Lung (tissue), 12 donors: ENCODE measurements around the gene SYTL3. TPM values are rescaled to one million over a fixed set of nuclear protein-coding genes. Genes with fewer than 3 reads are reported as not detected.

Experiments used
- ATAC-seq: fragments of 200-7000 bp; cut with Tn5 transposase; one replicate; pipeline ENCODE4 v1.9.1; 2020; ENCODE audit warnings: moderate number of reproducible peaks; ENCODE audit not compliant: insufficient read depth, low FRiP score
- DNase-seq, 3 donors: peaks; one replicate each; pipeline ENCODE4 v3.0.0-alpha.2; 2013 to 2017
- H3K27ac ChIP-seq, 2 donors: one replicate each; pipeline ENCODE4 v1.5.1; 2013; ENCODE audit warnings: mild to moderate bottlenecking in 2 of 2, moderate library complexity in 2 of 2, control low read depth in 1 of 2, inconsistent platforms in 1 of 2, low read depth in 1 of 2, low read length in 1 of 2
- H3K27me3 ChIP-seq, 3 donors: one replicate each; pipeline ENCODE4 v1.5.1; 2013; ENCODE audit warnings: low read length in 2 of 3; ENCODE audit not compliant: control insufficient read depth in 3 of 3, insufficient read depth in 3 of 3
- H3K36me3 ChIP-seq, 4 donors: one replicate each; pipeline ENCODE4 v1.5.1; 2013; ENCODE audit warnings: low read length in 4 of 4, mild to moderate bottlenecking in 1 of 4, moderate library complexity in 1 of 4; ENCODE audit not compliant: control insufficient read depth in 4 of 4, insufficient read depth in 4 of 4
- H3K4me1 ChIP-seq, 5 donors: one replicate each; pipeline ENCODE4 v1.5.1; 2013; ENCODE audit warnings: low read length in 5 of 5, mild to moderate bottlenecking in 2 of 5, moderate library complexity in 1 of 5; ENCODE audit not compliant: control insufficient read depth in 5 of 5, insufficient read depth in 5 of 5
- H3K4me3 ChIP-seq: one replicate; pipeline ENCODE4 v1.5.1; 2013; ENCODE audit warnings: mild to moderate bottlenecking, control low read depth, moderate library complexity
- H3K9ac ChIP-seq, 2 donors: one replicate each; pipeline ENCODE4 v1.5.1; 2013; ENCODE audit warnings: low read length in 2 of 2, control low read depth in 1 of 2; ENCODE audit not compliant: insufficient read depth in 1 of 2
- H3K9me3 ChIP-seq, 4 donors: one replicate each; pipeline ENCODE4 v1.5.1; 2013; ENCODE audit warnings: low read length in 3 of 4, mild to moderate bottlenecking in 1 of 4, moderate library complexity in 1 of 4; ENCODE audit not compliant: control insufficient read depth in 4 of 4, insufficient read depth in 3 of 4
- CTCF ChIP-seq: IDR thresholded peaks from 2 replicates; pipeline ENCODE4 v1.5.1; 2012; ENCODE audit warnings: mild to moderate bottlenecking; ENCODE audit errors: control extremely low read depth, extremely low read depth
- WGBS, 2 donors: extraction: QIAGEN DNeasy Blood & Tissue Kit; methylation state at CpG; one replicate each; pipeline ENCODE4 v1.1.7; 2013; 5-methylcytosine and 5-hydroxymethylcytosine counted together
- polyA plus RNA-seq, 2 donors: library from polyadenylated mRNA; stranded (reverse); fragments of 200-250 nt; gene quantifications; one replicate each; pipeline ENCODE4 v1.2.1, GENCODE V29; 2013
- total RNA-seq, 2 donors: library from RNA; depleted of rRNA in 1 of 2; stranded (reverse); fragments of >200 nt in 1 of 2; gene quantifications; one replicate each; pipeline ENCODE4 v1.2.1, GENCODE V29; 2014 to 2021
- donor health status: control.
- donor health status: control.
- donor health status: Bipolar disorder and iron deficiency.
- donor health status: healthy.
- donor health status: DM: yes; HTN: yes; CAD: no.

The SYTL3 gene
- total and polyA plus RNA-seq, 4 donors = 6.5 to 20.0 (median 15.6) TPM

GRCh38 chr6:158761746-158762145, 111.9 kb downstream of the SYTL3 start:
- no peak for ATAC-seq
- H3K27me3 ChIP-seq = no peaks in the 10 kb centered on the region
- no peak overlapping the region for H3K27ac ChIP-seq
- WGBS, 2 donors = 96 to 98% methylated on average over 10 of the region's 10 CpGs
- DNase-seq = no peak
- H3K36me3 ChIP-seq = peaks cover 3 to 25% (median 14%) of the 10 kb centered on the region in 4 donors
- no peaks in the 10 kb centered on the region for H3K4me1 ChIP-seq
- no peak overlapping the region for H3K4me3 ChIP-seq
- H3K9me3 ChIP-seq = no peaks in the 10 kb centered on the region
- H3K9ac ChIP-seq = no peak overlapping the region
- no peak for TF ChIP-seq CTCF

GRCh38 chr6:158762787-158763433, 113.1 kb downstream of the SYTL3 start:
- DNase-seq (no peak), ATAC-seq (no peak)
- no peak overlapping the region for H3K9ac ChIP-seq
- no peak overlapping the region for H3K27ac ChIP-seq
- no peak for TF ChIP-seq CTCF
- H3K27me3 ChIP-seq = no peaks in the 10 kb centered on the region
- 79 to 85% methylated on average over 12 of the region's 12 CpGs for WGBS, 2 donors
- no peak overlapping the region for H3K4me3 ChIP-seq
- no peaks in the 10 kb centered on the region for H3K4me1 ChIP-seq
- peaks cover 8 to 33% (median 16%) of the 10 kb centered on the region in 4 donors for H3K36me3 ChIP-seq
- H3K9me3 ChIP-seq = no peaks in the 10 kb centered on the region

GRCh38 chr6:158763434-158764182, 113.8 kb downstream of the SYTL3 start:
- TF ChIP-seq CTCF = no peak
- peaks cover 10 to 40% (median 18%) of the 10 kb centered on the region in 4 donors for H3K36me3 ChIP-seq
- WGBS, 2 donors = 70 to 81% methylated on average over 11 of the region's 11 CpGs
- ATAC-seq (no peak), DNase-seq (no peak)
- no peak overlapping the region for H3K9ac ChIP-seq
- H3K4me3 ChIP-seq = no peak overlapping the region
- no peaks in the 10 kb centered on the region for H3K27me3 ChIP-seq
- no peaks in the 10 kb centered on the region for H3K9me3 ChIP-seq
- H3K4me1 ChIP-seq = no peaks in the 10 kb centered on the region
- H3K27ac ChIP-seq = no peak overlapping the region
